IMR-90 (cell line): ENCODE measurements around the gene OTOG. TPM values are rescaled to one million over a fixed set of nuclear protein-coding genes. Genes with fewer than 3 reads are reported as not detected.

Experiments used
- ATAC-seq: fragments of 200-7000 bp; cut with Tn5 transposase; 2 replicates; pipeline ENCODE4 v1.9.1; 2020; ENCODE audit warnings: low read depth, mild to moderate bottlenecking, moderate library complexity
- BruUV-seq: library from RNA; stranded (reverse); fragments of 400-500 nt; replicated peaks from 2 replicates; lab custom pipeline; 2021; lab: Mats Ljungman, UMichigan
- CTCF ChIA-PET: fragments of 300-600 bp; formaldehyde crosslinking; extraction: SDS; loops from one replicate; lab custom pipeline; 2021; ENCODE audit warnings: antibody characterized with exemption; lab: Yijun Ruan, JAX
- POLR2A ChIA-PET: fragments of 300-600 bp; sonication (Branson Sonifier 250); formaldehyde crosslinking; loops from one replicate; lab custom pipeline; 2022; ENCODE audit warnings: antibody characterized with exemption; ENCODE audit not compliant: unreplicated experiment; lab: Charles Lee
- DNase-seq: peaks from one replicate; pipeline ENCODE4 v3.0.0; 2013
- H2AFZ ChIP-seq: replicated peaks from 2 replicates; pipeline ENCODE3; 2013; ENCODE audit warnings: low read length, mild to moderate bottlenecking; ENCODE audit not compliant: poor library complexity
- H2AK5ac ChIP-seq: 2 replicates; pipeline ENCODE4 v1.6.1; 2013; ENCODE audit warnings: low read depth, low read length, inconsistent platforms
- H2AK9ac ChIP-seq: replicated peaks from 2 replicates; pipeline ENCODE3; 2013; ENCODE audit warnings: mild to moderate bottlenecking, low read depth, low read length, moderate library complexity; ENCODE audit not compliant: poor library complexity
- H2BK120ac ChIP-seq: 2 replicates; pipeline ENCODE4 v1.6.1; 2013; ENCODE audit warnings: low read depth, low read length, inconsistent platforms
- H2BK15ac ChIP-seq: 3 replicates; pipeline ENCODE4 v1.6.1; 2013; ENCODE audit warnings: low read depth, low read length, inconsistent platforms
- H2BK20ac ChIP-seq: 2 replicates; pipeline ENCODE4 v1.6.1; 2013; ENCODE audit warnings: low read depth, mild to moderate bottlenecking, inconsistent platforms, low read length, moderate library complexity
- H2BK5ac ChIP-seq: 2 replicates; pipeline ENCODE4 v1.6.1; 2013; ENCODE audit warnings: mild to moderate bottlenecking, low read depth, low read length, inconsistent platforms; ENCODE audit not compliant: poor library complexity, severe bottlenecking
- H3K14ac ChIP-seq: replicated peaks from 2 replicates; pipeline ENCODE4 v1.6.1; 2013; ENCODE audit warnings: low read depth, low read length, inconsistent platforms
- H3K18ac ChIP-seq: 2 replicates; pipeline ENCODE4 v1.6.1; 2013; ENCODE audit warnings: low read depth, low read length, control low read depth
- H3K23ac ChIP-seq: 2 replicates; pipeline ENCODE4 v1.6.1; 2013; ENCODE audit warnings: low read depth, low read length, inconsistent platforms
- H3K27ac ChIP-seq: 2 replicates; pipeline ENCODE4 v1.5.1; 2013; ENCODE audit warnings: mild to moderate bottlenecking, control low read depth, low read length; ENCODE audit not compliant: insufficient read depth
- H3K27me3 ChIP-seq: 2 replicates; pipeline ENCODE4 v1.6.1; 2013; ENCODE audit warnings: low read length; ENCODE audit not compliant: control insufficient read depth, insufficient read depth
- H3K36me3 ChIP-seq: 2 replicates; pipeline ENCODE4 v1.6.1; 2013; ENCODE audit warnings: low read length, mixed read lengths; ENCODE audit not compliant: control insufficient read depth, insufficient read depth
- H3K4ac ChIP-seq: 2 replicates; pipeline ENCODE4 v1.6.1; 2013; ENCODE audit warnings: low read depth, low read length, inconsistent platforms
- H3K4me1 ChIP-seq: 2 replicates; pipeline ENCODE4 v1.6.1; 2013; ENCODE audit warnings: low read length, mixed read lengths; ENCODE audit not compliant: control insufficient read depth, insufficient read depth
- H3K4me2 ChIP-seq: 2 replicates; pipeline ENCODE4 v1.6.1; 2013; ENCODE audit warnings: low read depth, mild to moderate bottlenecking, control low read depth, low read length, moderate library complexity
- H3K4me3 ChIP-seq: 2 replicates; pipeline ENCODE4 v1.5.1; 2013; ENCODE audit warnings: low read depth, mild to moderate bottlenecking, control low read depth, low read length, moderate library complexity; ENCODE audit not compliant: insufficient read depth
- H3K56ac ChIP-seq: 2 replicates; pipeline ENCODE4 v1.6.1; 2013; ENCODE audit warnings: low read length, inconsistent platforms; ENCODE audit not compliant: insufficient read depth; ENCODE audit errors: extremely low read depth
- H3K79me1 ChIP-seq, 2 experiments: 2 replicates each; pipeline ENCODE4 v1.6.1; 2013; ENCODE audit warnings: low read length in 2 of 2, inconsistent platforms in 1 of 2, low read depth in 1 of 2
- H3K9ac ChIP-seq: 2 replicates; pipeline ENCODE4 v1.6.1; 2013; ENCODE audit warnings: low read depth, low read length, control low read depth
- H3K9me1 ChIP-seq: 2 replicates; pipeline ENCODE4 v1.6.1; 2013; ENCODE audit warnings: low read length, inconsistent platforms; ENCODE audit not compliant: insufficient read depth
- H3K9me3 ChIP-seq: 2 replicates; pipeline ENCODE4 v1.6.1; 2013; ENCODE audit warnings: low read length; ENCODE audit not compliant: control insufficient read depth, insufficient read depth
- H4K20me1 ChIP-seq: 2 replicates; pipeline ENCODE4 v1.6.1; 2013; ENCODE audit warnings: low read length, inconsistent platforms; ENCODE audit not compliant: insufficient read depth
- H4K5ac ChIP-seq: 2 replicates; pipeline ENCODE4 v1.6.1; 2013; ENCODE audit warnings: mild to moderate bottlenecking, low read depth, low read length, control low read depth
- H4K8ac ChIP-seq, 2 experiments: 2 replicates each; pipeline ENCODE4 v1.6.1; 2013; ENCODE audit warnings: low read depth in 2 of 2, low read length in 2 of 2, control low read depth in 1 of 2, inconsistent platforms in 1 of 2
- H4K91ac ChIP-seq: 2 replicates; pipeline ENCODE4 v1.6.1; 2013; ENCODE audit warnings: low read depth, low read length, inconsistent platforms; ENCODE audit not compliant: insufficient read depth
- NFE2L2 ChIP-seq: fragments of 150-350 bp; IDR thresholded peaks from 2 replicates; pipeline ENCODE4 v1.6.1; 2016; ENCODE audit warnings: low read depth, mild to moderate bottlenecking, low read length
- WGBS, 2 experiments: methylation state at CpG; one replicate each; pipeline versions ENCODE4 v1.1.5 to v1.1.7; 2013; ENCODE audit warnings: missing lambda C conversion rate in 2 of 2; ENCODE audit not compliant: insufficient read length in 1 of 2; ENCODE audit errors: extremely low coverage in 2 of 2; 5-methylcytosine and 5-hydroxymethylcytosine counted together
- dilution Hi-C: fragments of 300-500 bp; cut with HindIII; formaldehyde crosslinking; loops from one replicate; pipeline ENCODE4 v1.14.3; 2018; ENCODE audit warnings: low sequenced_read_pairs; ENCODE audit not compliant: unreplicated experiment
- in situ Hi-C: fragments of 300-500 bp; cut with MboI; formaldehyde crosslinking; loops from 3 replicates; pipeline ENCODE4 v1.14.3; 2019; ENCODE audit warnings: low sequenced_read_pairs, inconsistent platforms, mixed read lengths
- intact Hi-C: fragments of 100-400 bp; cut with micrococcal nuclease; formaldehyde crosslinking; loops from 2 replicates; pipeline ENCODE4 v1.10.0; 2022
- polyA plus RNA-seq, 3 experiments: library from polyadenylated mRNA; depleted of rRNA; stranded (reverse); fragments of >200 nt; gene quantifications; 2 replicates each; pipeline ENCODE4 v1.2.3, GENCODE V29; 2012; ENCODE audit warnings: low replicate concordance in 1 of 3
- total RNA-seq: library from RNA; depleted of rRNA; stranded (reverse); fragments of >200 nt; gene quantifications from 2 replicates; pipeline ENCODE4 v1.2.3, GENCODE V29; 2012

Gene OTOG
- total and polyA plus RNA-seq, 2 of the 4 experiments (the other 2 are of a cell fraction), result not detected

GRCh38 chr11:17595526-17596309, 48.7 kb downstream of the OTOG start:
- H3K4me2 ChIP-seq, result no peak overlapping the region
- no peaks in the 10 kb centered on the region for H3K79me1 ChIP-seq
- H2AFZ ChIP-seq, result no peak overlapping the region
- H3K18ac ChIP-seq, result no peak overlapping the region
- H3K56ac ChIP-seq, result no peak overlapping the region
- H2BK15ac ChIP-seq, result no peak overlapping the region
- peak overlapping the region; percentile 73 for H2AK9ac ChIP-seq
- no peaks in the 10 kb centered on the region for H3K36me3 ChIP-seq
- no peak overlapping the region for H2AK5ac ChIP-seq
- no peak overlapping the region for H3K4me3 ChIP-seq
- no peak overlapping the region for H3K4ac ChIP-seq
- no peak overlapping the region for H4K8ac ChIP-seq
- POLR2A ChIA-PET, result no interaction called here
- H4K5ac ChIP-seq, result no peak overlapping the region
- H4K91ac ChIP-seq, result no peak overlapping the region
- no peak for DNase-seq
- H2BK5ac ChIP-seq, result no peak overlapping the region
- H2BK20ac ChIP-seq, result no peak overlapping the region
- 50% methylated on average over 2 of the region's 7 CpGs; no CpG with 5 or more reads in 1 of the 2 experiments for WGBS, 2 experiments
- BruUV-seq, result no TSS peak
- TF ChIP-seq NFE2L2, result no peak
- no peak overlapping the region for H3K14ac ChIP-seq
- no peak overlapping the region for H2BK120ac ChIP-seq
- intact Hi-C loops (no loop called here), in situ Hi-C loops (loop anchor here (5.0 kb wide), 2 partner anchors 132 to 382 kb away; no protein-coding TSS in a partner anchor), dilution Hi-C loops (loop anchor here (10.0 kb wide), 1 partner anchor 389 kb away; no protein-coding TSS in a partner anchor)
- no peaks in the 10 kb centered on the region for H4K20me1 ChIP-seq
- no peaks in the 10 kb centered on the region for H3K4me1 ChIP-seq
- H3K27me3 ChIP-seq, result peaks cover 6% of the 10 kb centered on the region
- no peaks in the 10 kb centered on the region for H3K9me3 ChIP-seq
- H3K9me1 ChIP-seq, result no peaks in the 10 kb centered on the region
- no peak overlapping the region for H3K23ac ChIP-seq
- CTCF ChIA-PET, result no interaction called here
- no peak overlapping the region for H3K27ac ChIP-seq
- ATAC-seq, result no peak
- no peak overlapping the region for H3K9ac ChIP-seq
